GM18873 (cell line): ENCODE measurements around the gene MOB3C.

Experiments used
- ATAC-seq: cut with Tn5 transposase; IDR thresholded peaks from one replicate; pipeline ENCODE4 v1.9.1; 2021; ENCODE audit warnings: mild to moderate bottlenecking, moderate library complexity, moderate number of reproducible peaks; ENCODE audit not compliant: unreplicated experiment, low FRiP score

MOB3C gene

DNA sequence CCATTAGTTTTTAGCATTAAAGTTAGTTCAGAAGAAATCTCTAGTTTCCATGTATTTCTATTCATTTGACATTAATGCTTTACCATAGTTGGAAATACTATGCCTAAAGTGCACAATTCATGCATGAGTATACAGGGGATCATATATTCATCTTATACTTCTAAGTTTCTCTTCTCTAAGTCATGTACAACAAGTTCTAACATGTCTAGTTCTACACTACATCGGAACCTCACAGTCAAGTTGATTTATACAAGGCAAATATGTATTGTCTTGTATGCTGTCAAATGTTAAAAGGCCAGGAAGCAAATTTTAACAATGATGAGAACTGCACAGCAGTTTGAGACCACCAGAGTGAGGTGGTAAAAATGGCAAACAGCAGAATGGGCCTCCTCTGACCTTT is 22.9 kb upstream of the MOB3C start:
- ATAC-seq = no peak

- ATAC-seq = no peak
These were observed 22.3 kb upstream of the MOB3C start for GRCh38 chr1:46638921-46639320.

GRCh38 chr1:46637444-46638083 is 21.0 kb upstream of the MOB3C start:
- no peak for ATAC-seq

DNA sequence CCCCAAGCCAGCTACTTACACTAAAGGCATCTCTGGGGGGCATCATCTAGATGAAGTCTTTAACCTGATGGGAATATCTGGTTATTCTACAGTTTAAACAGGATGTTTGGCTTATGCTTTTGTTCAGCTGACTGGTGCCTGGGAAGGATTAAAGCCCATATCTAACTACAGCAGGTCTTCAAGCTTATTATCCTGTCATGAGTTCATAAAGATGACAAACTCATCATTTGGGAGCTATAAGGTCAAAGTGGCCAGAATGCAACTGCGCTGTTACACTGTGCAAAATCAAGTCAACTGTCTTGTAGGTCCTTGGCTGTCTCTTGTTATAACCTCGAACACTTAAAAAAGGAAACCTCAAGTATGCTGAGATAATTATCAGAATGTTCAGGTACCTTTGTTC is 18.6 kb upstream of the MOB3C start:
- no peak for ATAC-seq

DNA sequence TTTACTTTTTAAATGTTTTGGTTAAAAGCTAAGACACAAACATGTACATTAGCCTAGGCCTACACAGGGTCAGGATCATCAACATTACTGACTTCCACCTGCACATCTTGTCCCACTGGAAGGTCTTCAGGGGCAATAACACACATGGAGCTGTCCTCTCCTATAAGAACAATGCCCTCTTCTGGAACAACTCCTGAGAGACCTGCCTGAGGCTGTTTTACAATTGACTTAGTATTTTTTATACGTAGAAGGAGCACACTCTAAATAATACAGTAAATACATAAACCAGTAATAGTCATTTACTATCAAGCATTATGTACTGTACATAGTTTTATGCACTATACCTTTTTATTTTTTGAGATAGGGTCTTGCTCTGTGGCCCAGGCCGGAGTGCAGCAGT is 14.1 kb upstream of the MOB3C start:
- no peak for ATAC-seq

DNA sequence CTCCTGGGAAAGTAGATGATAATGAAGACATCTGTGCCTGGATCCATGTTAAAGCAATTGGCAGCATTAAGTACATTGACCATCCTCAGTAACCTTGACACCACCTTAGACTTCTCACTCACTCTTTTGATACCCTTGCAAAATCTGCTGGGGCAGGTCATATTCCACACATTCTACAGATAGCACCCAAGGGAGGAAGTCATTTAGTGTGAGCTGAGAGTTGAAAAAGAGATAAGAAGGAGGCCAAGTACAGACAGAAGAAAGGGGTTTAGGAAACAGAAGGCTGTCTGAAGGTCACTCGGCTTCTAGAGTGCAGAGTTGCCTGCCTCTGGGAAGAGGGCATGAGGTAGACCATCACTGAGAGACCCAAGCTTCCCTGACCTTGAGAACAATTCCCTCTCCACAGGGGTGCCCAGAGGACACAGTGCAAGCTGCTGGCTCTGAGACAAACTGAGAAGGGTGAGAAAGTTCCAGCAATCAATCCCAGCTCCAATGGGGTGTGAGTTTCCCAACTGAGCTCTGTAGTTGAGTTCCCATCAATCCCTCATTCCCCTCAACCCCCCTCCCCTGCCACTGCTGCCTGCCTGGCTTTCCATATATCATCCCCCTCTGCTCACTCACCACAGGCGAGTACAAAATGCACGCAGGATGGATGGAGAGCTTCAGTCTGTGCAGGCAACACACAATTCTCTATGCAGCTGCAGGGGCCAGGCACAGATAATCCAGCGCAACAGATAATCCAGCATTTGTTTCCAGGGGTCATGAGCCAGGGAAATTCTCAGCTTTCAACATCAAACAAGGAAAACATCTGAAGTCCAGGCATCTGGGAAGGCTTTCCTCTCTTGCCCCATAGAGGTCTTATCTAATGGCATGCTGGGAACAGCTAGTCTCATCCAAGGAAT is 7.4 kb upstream of the MOB3C start:
- ATAC-seq = no peak

- ATAC-seq = no peak
These were observed 5.7 kb upstream of the MOB3C start for GRCh38 chr1:46622344-46622743.

- ATAC-seq = no peak
These were observed 5.3 kb upstream of the MOB3C start for GRCh38 chr1:46621930-46622329.

- no peak for ATAC-seq
These were observed 3.1 kb upstream of the MOB3C start for GRCh38 chr1:46619656-46620258.

GRCh38 chr1:46618754-46619415 is 2.3 kb upstream of the MOB3C start:
- no peak for ATAC-seq

- no peak for ATAC-seq
These were observed 1.2 kb upstream of the MOB3C start for GRCh38 chr1:46617833-46618232.

- ATAC-seq = no peak
These were observed 643 bp upstream of the MOB3C start for GRCh38 chr1:46617108-46617800.

DNA sequence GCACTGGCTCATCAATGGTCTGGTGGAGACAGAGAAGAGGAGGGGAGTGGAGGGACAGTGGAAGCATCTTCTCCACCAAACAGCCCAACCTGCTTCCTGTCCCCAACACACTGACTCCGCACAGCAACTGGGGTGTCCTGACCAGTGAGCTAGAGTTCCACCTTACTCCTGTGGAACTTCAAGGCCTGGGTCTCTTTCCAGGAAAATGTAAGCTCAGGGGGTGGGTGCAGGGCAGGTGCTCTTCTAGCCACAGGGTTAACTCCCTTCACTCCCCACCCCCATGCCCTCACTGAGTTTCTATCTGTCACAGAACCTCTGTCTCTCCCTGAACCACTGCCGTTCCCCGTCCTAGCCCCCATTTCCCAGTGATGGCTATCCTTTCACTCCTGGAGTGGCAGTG is 876 bp downstream of the MOB3C start:
- no peak for ATAC-seq

- no peak for ATAC-seq
These were observed 1.5 kb downstream of the MOB3C start for GRCh38 chr1:46615088-46615487.

DNA sequence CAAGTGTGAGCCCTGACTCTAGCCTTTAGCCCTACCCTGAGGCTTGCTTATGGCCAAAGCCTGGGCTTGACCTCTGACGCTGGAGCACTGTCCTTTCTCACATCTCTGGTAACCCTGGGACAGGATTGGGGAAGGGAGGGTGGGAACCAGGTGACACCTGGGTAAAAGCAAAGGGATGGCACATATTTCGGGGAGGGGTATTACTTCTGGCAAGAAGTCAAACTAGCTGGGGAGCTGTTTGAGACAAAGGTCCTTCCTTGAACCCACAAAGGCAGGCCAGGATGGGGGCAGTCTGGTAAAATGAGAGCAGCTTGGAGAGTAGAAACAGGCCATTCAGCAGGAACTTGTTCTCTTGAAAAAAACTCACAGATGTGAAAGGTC is 2.0 kb downstream of the MOB3C start:
- ATAC-seq = no peak

DNA sequence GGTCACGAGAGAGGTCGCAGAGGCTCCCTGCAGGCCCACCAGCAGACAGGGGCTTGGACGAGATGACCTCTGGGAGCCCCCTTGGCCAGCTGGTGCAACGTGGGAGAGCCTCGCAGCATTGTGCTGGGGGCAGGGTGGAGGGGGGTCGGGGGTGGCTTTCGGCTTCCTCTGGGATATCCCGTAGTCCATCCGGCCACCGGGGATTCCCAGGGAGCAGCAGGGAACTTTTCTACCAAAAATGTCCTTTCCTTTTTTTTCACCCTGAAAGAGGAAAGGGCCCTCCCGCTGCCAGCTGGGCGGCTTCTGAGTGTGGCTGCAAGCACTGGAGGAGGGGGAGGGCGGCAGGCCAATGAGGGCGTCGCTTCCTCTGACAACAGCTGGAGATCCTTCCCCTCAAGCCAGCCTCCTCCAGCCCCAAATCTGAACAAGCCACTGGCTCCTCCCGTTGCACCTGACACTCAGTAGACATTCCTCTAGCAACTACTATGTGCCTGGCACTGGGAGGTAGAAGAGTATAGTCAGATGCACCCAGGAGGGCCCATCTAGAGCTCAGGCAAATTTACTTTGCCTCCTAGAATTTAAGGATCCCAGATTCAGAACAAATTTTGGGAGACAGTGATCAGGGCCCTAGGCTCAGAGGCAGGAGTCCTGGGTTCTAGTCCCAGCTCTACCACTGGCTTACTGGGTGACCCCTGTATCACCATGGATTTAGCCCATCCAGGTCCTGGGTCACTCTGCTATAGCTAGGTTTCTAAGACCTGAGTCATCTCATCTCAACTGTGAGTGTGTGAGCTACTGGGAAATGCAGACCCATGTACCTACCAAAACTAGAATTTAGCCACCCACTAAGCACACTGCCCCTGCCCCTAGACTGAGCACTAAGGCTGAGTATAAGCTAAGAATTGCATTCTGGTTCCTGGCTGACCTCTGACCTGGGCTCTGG is 2.7 kb downstream of the MOB3C start:
- no peak for ATAC-seq

DNA sequence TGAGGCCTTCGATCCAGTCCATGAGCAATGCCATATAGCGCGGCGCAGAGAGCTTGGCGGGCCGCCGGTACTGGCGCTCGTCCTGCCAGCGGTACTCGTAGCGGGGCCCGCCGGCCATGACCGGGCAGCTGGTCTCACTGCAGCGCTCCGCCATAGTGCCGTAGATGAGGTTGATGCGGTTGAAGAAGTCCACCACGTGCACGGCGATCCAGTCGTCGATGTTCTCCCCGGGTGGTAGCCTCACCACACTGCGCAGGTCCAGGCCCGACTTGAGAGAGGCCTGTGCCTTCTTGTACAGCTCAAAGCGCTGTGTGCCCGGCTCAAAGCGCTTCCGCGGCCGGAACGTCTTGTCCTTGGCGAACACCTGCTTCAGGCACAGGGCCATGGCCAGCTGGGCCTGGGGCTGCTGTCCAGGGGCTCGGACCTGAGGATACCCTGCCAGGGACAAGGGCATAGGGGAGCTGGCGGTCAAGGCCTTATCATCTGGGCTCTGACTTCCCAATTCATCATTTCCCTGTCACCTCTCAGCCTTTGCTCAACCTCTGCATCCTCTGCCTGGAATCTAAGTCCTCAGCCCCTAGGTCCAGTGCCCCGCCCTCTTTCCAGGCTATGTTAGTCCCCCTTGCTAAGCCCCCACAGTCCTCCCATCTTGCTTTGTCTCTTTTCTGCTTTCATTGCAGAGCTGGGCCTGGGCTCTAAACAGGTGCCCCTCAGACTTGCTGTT is 3.5 kb downstream of the MOB3C start:
- no peak for ATAC-seq

DNA sequence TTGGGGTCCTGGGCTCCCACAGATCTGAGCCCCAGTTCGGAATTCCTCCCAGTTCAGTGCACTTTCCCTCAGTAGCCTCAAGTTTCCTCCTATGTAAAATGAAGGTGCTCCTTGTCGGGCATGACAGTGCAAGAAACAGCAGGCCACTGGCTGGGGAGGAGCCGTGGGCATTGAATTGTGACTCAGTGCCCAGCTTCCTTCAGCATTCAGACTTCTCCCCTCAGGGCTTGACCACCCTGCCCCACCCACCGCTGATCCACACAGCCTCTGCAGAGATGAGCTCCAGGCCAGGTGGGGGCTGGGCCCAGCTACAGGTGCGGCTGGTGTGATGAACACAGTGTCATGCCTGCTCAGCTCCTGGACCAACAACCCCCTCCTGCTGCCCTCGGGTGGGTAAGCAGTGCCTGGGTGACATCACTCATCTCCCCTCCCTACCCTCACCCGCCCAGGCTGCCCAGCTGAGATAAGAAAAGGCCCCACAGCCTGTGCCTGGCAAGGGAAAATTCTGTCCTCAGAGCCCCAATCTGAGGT is 4.9 kb downstream of the MOB3C start:
- no peak for ATAC-seq
